HCT116 (cell line): ENCODE measurements around the gene TAOK3. TPM values are rescaled to one million over a fixed set of nuclear protein-coding genes. Genes with fewer than 3 reads are reported as not detected.

Source experiments
- ATAC-seq: fragments of 200-7000 bp; cut with Tn5 transposase; 2 replicates; pipeline ENCODE4 v1.9.1; 2020; ENCODE audit warnings: mild to moderate bottlenecking, moderate library complexity
- BruUV-seq: library from RNA; stranded (reverse); fragments of 400-500 nt; replicated peaks from 2 replicates; lab custom pipeline; 2021; lab: Mats Ljungman, UMichigan
- CTCF ChIA-PET: fragments of 300-600 bp; sonication (Branson Sonifier 250); formaldehyde crosslinking; loops from one replicate; lab custom pipeline; 2021; ENCODE audit warnings: antibody characterized with exemption; lab: Charles Lee
- POLR2A ChIA-PET: fragments of 300-600, 350-600 bp; sonication (Branson Sonifier 250); formaldehyde crosslinking; loops from one replicate; lab custom pipeline; 2021; ENCODE audit warnings: antibody characterized with exemption; lab: Charles Lee
- RAD21 ChIA-PET, 2 experiments: fragments of 300-600 bp; sonication (Branson Sonifier 250); formaldehyde crosslinking; loops; one replicate each; lab custom pipeline; 2023; ENCODE audit warnings: low total read pairs in 2 of 2; ENCODE audit not compliant: uncharacterized antibody in 2 of 2, unreplicated experiment in 2 of 2, low non-redundant PET in 1 of 2; lab: Charles Lee
- DNase-seq: peaks from one replicate; pipeline ENCODE4 v3.0.0-alpha.2; 2010; ENCODE audit warnings: low read depth, low spot score
- H2AFZ ChIP-seq: fragments of 200-600 bp; shearing (Covaris generic), sonication (generic); 2 replicates; pipeline ENCODE4 v1.6.1; 2017; ENCODE audit warnings: low read depth, mixed run types, mixed read lengths, antibody characterized with exemption, low read length; ENCODE audit not compliant: poor library complexity, severe bottlenecking
- H3K27ac ChIP-seq: 2 replicates; pipeline ENCODE4 v1.5.1; 2012; ENCODE audit warnings: low read depth, low read length
- H3K27me3 ChIP-seq: fragments of 200-600 bp; sonication (generic); 2 replicates; pipeline ENCODE4 v1.6.1; 2016; ENCODE audit warnings: mixed run types, low read length, mixed read lengths; ENCODE audit not compliant: insufficient read depth
- H3K36me3 ChIP-seq, 2 experiments: fragments of 200-500 bp in 1 of 2; fragments of 200-600 bp in 1 of 2; sonication (Bioruptor generic) in 1 of 2; sonication (generic) in 1 of 2; 2 replicates each; pipeline versions ENCODE4 v1.5.1 to v1.6.1; 2014 to 2016; ENCODE audit warnings: low read length in 2 of 2, inconsistent platforms in 1 of 2, mixed read lengths in 1 of 2, mixed run types in 1 of 2; ENCODE audit not compliant: insufficient read depth in 2 of 2, control insufficient read depth in 1 of 2
- H3K4me1 ChIP-seq, 2 experiments: fragments of 200-600 bp in 1 of 2; sonication (generic) in 1 of 2; 2 replicates each; pipeline versions ENCODE4 v1.5.1 to v1.6.1; 2012 to 2017; ENCODE audit warnings: low read length in 2 of 2, inconsistent platforms in 1 of 2, mild to moderate bottlenecking in 1 of 2, mixed read lengths in 1 of 2, mixed run types in 1 of 2, moderate library complexity in 1 of 2; ENCODE audit not compliant: insufficient read depth in 2 of 2, control insufficient read depth in 1 of 2
- H3K4me2 ChIP-seq: fragments of 200-600 bp; sonication (generic); 2 replicates; pipeline ENCODE4 v1.6.1; 2017; ENCODE audit warnings: mixed run types, low read length, mixed read lengths
- H3K4me3 ChIP-seq, 2 experiments: fragments of 200-600 bp in 1 of 2; sonication (generic) in 1 of 2; replicated peaks in 1 of 2; 2 replicates each; pipeline ENCODE4 v1.5.1; 2011 to 2016; ENCODE audit warnings: low read length in 2 of 2, control low read depth in 1 of 2, low read depth in 1 of 2, mild to moderate bottlenecking in 1 of 2, mixed read lengths in 1 of 2, mixed run types in 1 of 2
- H3K79me2 ChIP-seq: fragments of 200-600 bp; sonication (generic); 2 replicates; pipeline ENCODE4 v1.6.1; 2017; ENCODE audit warnings: mild to moderate bottlenecking, mixed run types, low read length, moderate library complexity, mixed read lengths; ENCODE audit not compliant: insufficient read depth
- H3K9ac ChIP-seq: fragments of 200-600 bp; sonication (generic); 2 replicates; pipeline ENCODE4 v1.6.1; 2016; ENCODE audit warnings: low read length, mixed read lengths
- H3K9me2 ChIP-seq: fragments of 200-600 bp; sonication (generic), shearing (Covaris generic); 2 replicates; pipeline ENCODE4 v1.6.1; 2017; ENCODE audit warnings: mixed run types, mild to moderate bottlenecking, moderate library complexity; ENCODE audit not compliant: insufficient read depth
- H3K9me3 ChIP-seq, 2 experiments: fragments of 200-500 bp in 1 of 2; fragments of 200-600 bp in 1 of 2; sonication (Bioruptor generic) in 1 of 2; sonication (generic) in 1 of 2; 2 replicates each; pipeline ENCODE4 v1.6.1; 2014 to 2017; ENCODE audit warnings: low read length in 2 of 2, mixed read lengths in 2 of 2, inconsistent platforms in 1 of 2, low read depth in 1 of 2, mild to moderate bottlenecking in 1 of 2, mixed run types in 1 of 2, moderate library complexity in 1 of 2; ENCODE audit not compliant: control insufficient read depth in 1 of 2, insufficient read depth in 1 of 2
- H4K20me1 ChIP-seq: fragments of 200-600 bp; sonication (generic), shearing (Covaris generic); 2 replicates; pipeline ENCODE4 v1.6.1; 2017; ENCODE audit warnings: mixed run types, mild to moderate bottlenecking, moderate library complexity; ENCODE audit not compliant: insufficient read depth
- ATF3 ChIP-seq: IDR thresholded peaks from 2 replicates; pipeline ENCODE4 v1.6.1; 2012
- CEBPB ChIP-seq: IDR thresholded peaks from 2 replicates; pipeline ENCODE4 v1.6.1; 2012; ENCODE audit warnings: low read depth
- CTCF ChIP-seq, 3 experiments: fragments of 200-600 bp in 1 of 3; sonication (generic) in 1 of 3; IDR thresholded peaks in 2 of 3; conservative IDR thresholded peaks in 1 of 3; 2 replicates each; pipeline ENCODE4 v1.5.1; 2012 to 2017; ENCODE audit warnings: low read depth in 2 of 3, low read length in 2 of 3, antibody characterized with exemption in 1 of 3, borderline replicate concordance in 1 of 3, control low read depth in 1 of 3, mild to moderate bottlenecking in 1 of 3, mixed read lengths in 1 of 3, mixed run types in 1 of 3, moderate library complexity in 1 of 3; ENCODE audit not compliant: insufficient read depth in 1 of 3
- EGR1 ChIP-seq: IDR thresholded peaks from 2 replicates; pipeline ENCODE4 v1.6.1; 2012; ENCODE audit warnings: low read depth
- ELF1 ChIP-seq: IDR thresholded peaks from 2 replicates; pipeline ENCODE4 v1.6.1; 2012; ENCODE audit warnings: low read depth, borderline replicate concordance
- EZH2 ChIP-seq: fragments of 200-600 bp; sonication (generic); IDR thresholded peaks from 2 replicates; pipeline ENCODE4 v1.6.1; 2017; ENCODE audit warnings: antibody characterized with exemption, mixed run types
- EZH2phosphoT487 ChIP-seq: fragments of 200-600 bp; IDR thresholded peaks from 2 replicates; pipeline ENCODE4 v1.6.1; 2018; ENCODE audit warnings: antibody characterized with exemption, borderline replicate concordance
- FOSL1 ChIP-seq: IDR thresholded peaks from 2 replicates; pipeline ENCODE4 v1.6.1; 2012; ENCODE audit warnings: low read depth
- MAX ChIP-seq: IDR thresholded peaks from 2 replicates; pipeline ENCODE4 v1.6.1; 2012
- POLR2AphosphoS5 ChIP-seq: IDR thresholded peaks from 2 replicates; pipeline ENCODE4 v1.6.1; 2011; ENCODE audit warnings: mild to moderate bottlenecking, low read depth, low read length, moderate library complexity
- RAD21 ChIP-seq: IDR thresholded peaks from 2 replicates; pipeline ENCODE4 v1.6.1; 2012; ENCODE audit warnings: low read depth, mild to moderate bottlenecking
- REST ChIP-seq: IDR thresholded peaks from 2 replicates; pipeline ENCODE4 v1.6.1; 2012; ENCODE audit warnings: low read depth
- SIN3A ChIP-seq: IDR thresholded peaks from 2 replicates; pipeline ENCODE4 v1.6.1; 2012; ENCODE audit warnings: low read depth
- SRF ChIP-seq: IDR thresholded peaks from 2 replicates; pipeline ENCODE4 v1.6.1; 2012; ENCODE audit warnings: low read depth
- TCF7L2 ChIP-seq: IDR thresholded peaks from 2 replicates; pipeline ENCODE4 v1.7.0; 2011; ENCODE audit warnings: borderline replicate concordance, inconsistent platforms; ENCODE audit not compliant: insufficient read depth, insufficient read length; ENCODE audit errors: extremely low read depth
- YY1 ChIP-seq: IDR thresholded peaks from 2 replicates; pipeline ENCODE4 v1.6.1; 2011; ENCODE audit warnings: low read length, low read depth, moderate library complexity, mild to moderate bottlenecking; ENCODE audit not compliant: insufficient replicate concordance; ENCODE audit errors: extremely low read depth
- ZBTB33 ChIP-seq: IDR thresholded peaks from 2 replicates; pipeline ENCODE4 v1.6.1; 2011; ENCODE audit warnings: mild to moderate bottlenecking, low read length, moderate library complexity; ENCODE audit not compliant: insufficient replicate concordance; ENCODE audit errors: extremely low read depth
- ZFX ChIP-seq: fragments of 450-650 bp; IDR thresholded peaks from 2 replicates; pipeline ENCODE4 v1.6.1; 2017
- ZNF274 ChIP-seq: fragments of 200-500 bp; sonication (Bioruptor generic); IDR thresholded peaks from 2 replicates; pipeline ENCODE4 v1.6.1; 2014; ENCODE audit warnings: mild to moderate bottlenecking, low read depth, low read length, inconsistent platforms
- intact Hi-C: fragments of 100-400 bp; cut with micrococcal nuclease; formaldehyde crosslinking; loops from 2 replicates; pipeline ENCODE4 v1.10.0; 2022
- total RNA-seq: library from RNA; stranded (reverse); gene quantifications from one replicate; pipeline ENCODE4 v1.2.1, GENCODE V29; 2021; ENCODE audit not compliant: unreplicated experiment

TAOK3 gene
- total RNA-seq, 1 experiment from 2014 or later: 10.5 TPM

GRCh38 chr12:118269806-118270205 is 102.9 kb downstream of the TAOK3 start:
- Histone ChIP-seq H4K20me1 (no peaks in the 10 kb centered on the region), H3K9me3 (no peaks in the 10 kb centered on the region), H3K4me3 (no peak overlapping the region), H3K4me2 (no peak overlapping the region), H3K27me3 (no peaks in the 10 kb centered on the region), H3K9ac (no peak overlapping the region), H3K36me3 (no peaks in the 10 kb centered on the region), H2AFZ (no peak overlapping the region), H3K9me2 (no peaks in the 10 kb centered on the region), H3K4me1 (peaks cover 15 to 16% of the 10 kb centered on the region in 2 experiments), H3K27ac (no peak overlapping the region), H3K79me2 (no peaks in the 10 kb centered on the region)
- POLR2A ChIA-PET: no interaction called here
- RAD21 ChIA-PET: no interaction called here
- no peak for TF ChIP-seq EZH2
- TF ChIP-seq ATF3: no peak
- TF ChIP-seq EGR1: no peak
- TF ChIP-seq POLR2AphosphoS5: no peak
- TF ChIP-seq CEBPB: no peak
- no peak for TF ChIP-seq ELF1
- TF ChIP-seq CTCF (IDR thresholded peaks at IDR 0.05 in 2 of 3, conservative IDR thresholded peaks at IDR 0.05 in 1 of 3; ENCODE audit: borderline replicate concordance in 1 of 3, insufficient read depth in 1 of 3, low read depth in 2 of 3, low read length in 2 of 3): no peak
- no peak for TF ChIP-seq ZFX
- no peak for TF ChIP-seq MAX
- no peak for TF ChIP-seq TCF7L2
- TF ChIP-seq EZH2phosphoT487: no peak
- no peak for TF ChIP-seq SIN3A
- TF ChIP-seq ZNF274: no peak
- TF ChIP-seq SRF: no peak
- TF ChIP-seq FOSL1: no peak
- TF ChIP-seq RAD21: no peak
- TF ChIP-seq ZBTB33: no peak
- no peak for TF ChIP-seq REST
- TF ChIP-seq YY1: no peak
- ATAC-seq (no peak), DNase-seq (no peak)
- intact Hi-C loops: no loop called here
- no TSS peak for BruUV-seq
- CTCF ChIA-PET: no interaction called here
